ENCODE measurements around the gene ANOS1. TPM values are rescaled to one million over a fixed set of nuclear protein-coding genes. Genes with fewer than 3 reads are reported as not detected.

ANOS1 gene
- total RNA-seq, 1 experiment from 2014 or later, result 54.9 TPM

DNA sequence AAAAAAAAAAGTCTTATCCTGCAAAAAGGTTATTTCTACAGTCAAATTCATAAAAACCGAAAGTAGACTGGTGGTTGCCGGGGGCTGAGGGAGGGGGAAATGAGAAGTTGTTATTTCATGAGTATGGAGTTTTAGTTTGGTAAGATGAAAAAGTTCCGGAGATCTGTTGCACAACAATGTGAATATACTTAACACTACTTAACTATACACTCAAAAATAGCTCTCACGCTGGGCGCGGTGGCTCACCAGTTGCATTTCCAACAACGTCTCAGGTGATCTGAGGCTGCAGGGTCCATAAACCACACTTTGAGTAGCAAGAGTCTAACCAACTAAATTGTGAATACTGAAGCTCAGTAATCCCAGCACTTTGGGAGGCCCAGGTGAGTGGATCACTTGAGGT, 52.4 kb downstream of the ANOS1 start:
- Histone ChIP-seq H3K9ac (ENCODE audit: extremely low read depth, insufficient read length, low read length) (no peak overlapping the region), H3K14ac (ENCODE audit: insufficient read depth, low read length) (no peak overlapping the region), H4K20me1 (ENCODE audit: control insufficient read depth, insufficient read depth, insufficient read length) (no peaks in the 10 kb centered on the region), H3K79me2 (ENCODE audit: insufficient read depth, low read length) (peaks cover 14% of the 10 kb centered on the region; the same call in 1 of the 2 replicates), H2AFZ (ENCODE audit: low read length) (no peak overlapping the region), H2BK12ac (ENCODE audit: insufficient read length, low read depth, low read length) (no peak overlapping the region), H3T11ph (ENCODE audit: low read length) (no peak overlapping the region), H4K5ac (ENCODE audit: insufficient read length, low read depth, low read length) (no peak overlapping the region), H2BK15ac (ENCODE audit: low read depth, low read length) (no peak overlapping the region), H3K23me2 (ENCODE audit: insufficient read length, low read depth, low read length, poor library complexity, severe bottlenecking) (no peaks in the 10 kb centered on the region), H3K9me3 (ENCODE audit: control insufficient read depth, low read depth, low read length) (no peaks in the 10 kb centered on the region), H4K8ac (replicated peaks; ENCODE audit: insufficient read length, low read depth, low read length) (no peak overlapping the region), H3K4me1 (ENCODE audit: insufficient read depth, low read length) (peaks cover 7% of the 10 kb centered on the region; the same call in 1 of the 2 replicates), H2AK5ac (ENCODE audit: insufficient read length, low read length) (no peak overlapping the region), H3K56ac (ENCODE audit: insufficient read length, low read depth, low read length) (no peak overlapping the region), H2BK20ac (ENCODE audit: low read depth, low read length, poor library complexity, severe bottlenecking) (no peak overlapping the region), H3K23ac (ENCODE audit: insufficient read length, low read depth, low read length) (no peak overlapping the region), H3K4me2 (ENCODE audit: insufficient read depth, insufficient read length, low read length) (no peak overlapping the region), H2BK5ac (ENCODE audit: insufficient read length, low read length) (no peak overlapping the region), H3K27ac (ENCODE audit: insufficient read length, low read depth, low read length) (no peak overlapping the region), H3K18ac (ENCODE audit: insufficient read length, low read depth, low read length) (no peak overlapping the region), H2BK120ac (ENCODE audit: low read depth, low read length, poor library complexity, severe bottlenecking) (no peak overlapping the region), H3K79me1 (ENCODE audit: insufficient read depth, low read depth, low read length, poor library complexity, severe bottlenecking) (peaks cover 2% of the 10 kb centered on the region), H4K91ac (ENCODE audit: insufficient read length, low read depth, low read length) (no peak overlapping the region), H3K27me3 (ENCODE audit: insufficient read depth, low read length) (no peaks in the 10 kb centered on the region), H3K4ac (ENCODE audit: low read depth, low read length) (no peak overlapping the region)
- DNase-seq, result no peak
- Mint-ChIP-seq H3K4me3 (no peak overlapping the region), H3K4me1 (peaks cover 43 to 52% of the 10 kb centered on the region in 2 experiments), H3K27ac (peak overlapping the region; percentile 32 to 81 (median 34); a peak in 4 of 7 replicates), H3K27me3 (ENCODE audit: low read depth) (no peaks in the 10 kb centered on the region), H3K9me3 (no peaks in the 10 kb centered on the region), H3K36me3 (ENCODE audit: insufficient read depth in 1 of 3, low read depth in 3 of 3) (peaks cover 19 to 41% (median 26%) of the 10 kb centered on the region in 3 experiments; a peak in 6 of 7 replicates)
- no CpG with 5 or more reads among the region's 7 CpGs for WGBS (ENCODE audit: extremely low coverage, insufficient read length, low lambda C conversion rate)
- TF ChIP-seq CTCF (conservative IDR thresholded peaks at IDR 0.05), result no peak
